GM18909 (cell line): ENCODE data around the gene KRT74.

Source experiments
- ATAC-seq: cut with Tn5 transposase; IDR thresholded peaks from one replicate; pipeline ENCODE4 v1.9.1; 2021; ENCODE audit warnings: mild to moderate bottlenecking; ENCODE audit not compliant: unreplicated experiment, poor library complexity

Gene KRT74

GRCh38 chr12:52542157-52542556 is 31.5 kb downstream of the KRT74 start:
- ATAC-seq: no peak

DNA sequence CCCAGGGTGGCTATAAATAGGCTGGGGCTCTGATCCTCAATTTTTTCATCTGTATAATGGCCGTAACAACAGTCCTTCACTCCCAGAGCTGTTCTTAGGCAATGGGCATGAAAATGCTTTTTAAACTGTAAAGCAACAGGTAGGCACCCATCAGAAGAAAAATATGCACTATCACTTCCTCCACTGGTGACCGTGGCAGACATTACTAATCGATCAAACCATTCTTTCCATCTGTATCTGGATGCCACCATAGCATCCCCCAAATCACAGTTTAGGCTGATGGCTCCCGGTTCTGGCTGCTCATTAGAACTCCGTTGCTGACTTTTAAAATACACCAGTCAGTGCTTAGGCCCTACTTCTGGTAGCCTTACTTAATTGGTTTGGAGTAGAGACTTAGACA is 31.9 kb downstream of the KRT74 start:
- no peak for ATAC-seq

DNA sequence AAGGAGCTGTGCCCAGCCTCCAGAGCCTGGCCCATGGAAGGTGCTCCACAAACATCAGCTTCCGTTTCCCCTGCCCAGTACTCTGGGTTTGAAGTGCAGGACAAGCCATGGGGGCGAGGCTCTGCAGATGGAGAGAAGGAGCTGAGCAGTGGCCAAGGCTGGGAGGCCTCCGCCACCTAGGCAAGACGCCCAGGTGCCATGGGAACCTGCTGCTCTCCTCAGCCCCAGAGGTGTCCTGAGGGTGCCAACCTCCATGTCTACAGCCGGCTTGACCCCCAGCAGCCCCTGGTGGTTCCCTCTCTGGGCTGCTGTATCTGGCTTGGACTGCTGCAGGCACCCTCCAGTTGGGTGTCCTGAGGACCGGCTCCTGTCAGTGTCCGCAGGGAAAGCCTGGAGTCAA is 33.1 kb downstream of the KRT74 start:
- no peak for ATAC-seq

DNA sequence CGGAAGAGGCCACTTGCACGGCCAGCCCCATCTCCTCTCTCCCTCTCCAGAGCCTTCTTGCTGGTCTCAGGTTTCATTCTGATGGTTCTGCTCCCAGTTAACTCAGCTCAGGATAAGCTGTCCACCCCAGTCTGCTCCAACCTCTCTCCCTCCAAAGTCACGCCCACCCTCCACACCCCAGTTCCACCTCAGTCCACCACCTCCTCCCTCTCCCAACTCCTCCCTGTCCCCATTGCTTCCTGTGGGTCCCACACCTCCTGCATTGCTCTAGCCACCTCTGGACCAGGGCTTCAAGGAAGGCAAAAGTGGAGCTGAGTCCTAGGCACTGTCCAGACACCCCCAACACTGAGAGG is 33.8 kb downstream of the KRT74 start:
- no peak for ATAC-seq

- no peak for ATAC-seq
Observed at GRCh38 chr12:52539083-52539820, 34.4 kb downstream of the KRT74 start.

- no peak for ATAC-seq
Observed at GRCh38 chr12:52537101-52537500, 36.5 kb downstream of the KRT74 start.

GRCh38 chr12:52535574-52535973 is 38.1 kb downstream of the KRT74 start:
- ATAC-seq: no peak

DNA sequence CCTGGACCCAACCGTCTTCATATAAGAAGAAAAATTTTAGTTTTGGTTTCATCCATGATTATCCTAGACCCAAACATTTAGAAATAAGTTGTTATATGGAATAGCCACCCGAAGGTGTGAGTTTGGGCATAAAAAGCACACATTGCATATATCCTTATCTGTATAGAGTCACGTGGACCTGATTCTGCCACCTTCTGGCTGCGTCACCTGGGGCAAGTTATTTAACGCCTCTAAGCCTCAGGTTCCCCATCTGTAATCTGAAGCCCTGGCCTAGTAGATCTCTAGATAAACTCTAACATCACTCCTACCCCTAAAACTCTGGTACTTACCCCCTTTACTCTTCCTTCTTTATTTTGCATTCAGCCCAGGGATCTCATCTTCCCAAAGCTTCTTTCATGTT is 39.2 kb downstream of the KRT74 start:
- no peak for ATAC-seq

DNA sequence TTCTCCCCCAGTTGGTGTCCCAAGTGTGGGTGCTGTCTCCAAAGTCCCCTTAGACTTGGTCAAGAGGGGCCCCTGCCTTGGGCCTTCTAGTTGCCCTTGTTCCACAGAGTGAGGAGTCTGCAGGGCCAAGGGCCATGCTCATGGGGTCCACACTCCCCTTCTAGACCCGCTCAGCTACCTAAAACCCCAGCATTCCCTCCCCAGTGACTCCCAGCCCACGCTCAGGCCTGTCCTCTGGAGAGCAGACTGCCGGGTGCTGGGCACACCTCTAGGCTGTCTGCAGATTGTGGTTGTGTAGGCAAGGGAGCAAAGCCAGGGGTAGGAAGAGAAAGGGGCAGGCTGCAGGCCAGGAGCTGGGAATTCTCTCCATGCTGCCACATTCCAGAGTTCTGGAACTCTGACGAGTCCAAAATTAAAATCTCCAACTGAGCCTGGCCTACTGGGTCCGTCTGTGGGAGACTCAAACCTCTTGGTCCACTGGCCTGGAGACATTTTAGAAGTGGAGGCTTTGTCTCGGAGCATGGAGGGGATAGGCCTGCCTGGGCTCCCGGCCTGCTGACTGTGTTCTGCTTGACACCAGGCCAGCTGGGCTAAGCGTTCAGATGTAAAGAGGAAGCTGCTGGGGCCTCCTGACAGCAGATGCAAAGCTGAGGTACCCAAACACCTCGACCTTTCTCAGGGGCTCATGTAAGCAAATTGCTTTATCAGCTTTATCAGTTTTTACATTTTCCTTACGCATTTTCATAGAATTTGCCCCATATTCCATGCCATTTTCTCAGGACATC is 39.8 kb downstream of the KRT74 start:
- ATAC-seq: no peak

DNA sequence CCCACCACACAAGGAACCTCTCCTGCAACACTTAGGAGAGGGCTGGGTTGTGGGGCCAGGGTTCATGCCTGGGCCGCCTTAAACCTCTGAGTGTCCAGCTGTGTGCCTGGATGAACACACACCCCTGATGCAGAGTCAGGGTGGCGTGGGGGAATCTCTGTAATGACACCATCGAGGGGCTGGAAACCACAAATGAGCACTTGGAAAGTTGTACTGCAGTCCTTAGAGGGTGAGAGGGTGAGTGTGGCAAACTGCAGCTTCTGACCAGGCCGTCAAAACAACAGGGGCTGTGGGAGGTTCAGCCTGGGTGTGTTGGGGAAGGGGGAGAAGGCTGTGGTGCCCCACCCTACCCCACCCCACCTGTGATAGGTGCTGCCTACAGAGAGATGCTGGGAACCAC is 41.0 kb downstream of the KRT74 start:
- no peak for ATAC-seq

- no peak for ATAC-seq
Observed at GRCh38 chr12:52531566-52532300, 41.9 kb downstream of the KRT74 start.

- no peak for ATAC-seq
Observed at GRCh38 chr12:52530905-52531304, 42.7 kb downstream of the KRT74 start.

- ATAC-seq: no peak
Observed at GRCh38 chr12:52530366-52530765, 43.3 kb downstream of the KRT74 start.

- no peak for ATAC-seq
Observed at GRCh38 chr12:52529846-52530245, 43.8 kb downstream of the KRT74 start.

DNA sequence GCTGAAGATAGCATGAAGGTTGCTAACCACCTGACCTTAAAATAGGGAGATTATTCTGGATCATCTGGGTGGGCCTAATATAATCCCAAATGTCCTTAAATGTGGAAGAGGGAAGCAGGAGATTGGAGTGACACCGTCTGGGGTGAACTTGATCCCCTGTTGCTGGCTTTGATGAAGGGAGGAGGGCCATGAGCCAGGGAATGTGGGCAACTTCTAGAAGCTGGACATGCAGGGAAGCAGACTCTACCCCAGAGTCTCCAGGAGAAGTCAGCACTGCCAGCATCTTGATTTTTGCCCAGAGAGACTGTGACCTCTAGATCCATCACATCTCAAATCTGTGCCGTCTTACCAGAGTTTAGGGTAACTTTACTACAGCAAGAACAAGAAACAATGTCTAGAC is 44.2 kb downstream of the KRT74 start:
- ATAC-seq: no peak

DNA sequence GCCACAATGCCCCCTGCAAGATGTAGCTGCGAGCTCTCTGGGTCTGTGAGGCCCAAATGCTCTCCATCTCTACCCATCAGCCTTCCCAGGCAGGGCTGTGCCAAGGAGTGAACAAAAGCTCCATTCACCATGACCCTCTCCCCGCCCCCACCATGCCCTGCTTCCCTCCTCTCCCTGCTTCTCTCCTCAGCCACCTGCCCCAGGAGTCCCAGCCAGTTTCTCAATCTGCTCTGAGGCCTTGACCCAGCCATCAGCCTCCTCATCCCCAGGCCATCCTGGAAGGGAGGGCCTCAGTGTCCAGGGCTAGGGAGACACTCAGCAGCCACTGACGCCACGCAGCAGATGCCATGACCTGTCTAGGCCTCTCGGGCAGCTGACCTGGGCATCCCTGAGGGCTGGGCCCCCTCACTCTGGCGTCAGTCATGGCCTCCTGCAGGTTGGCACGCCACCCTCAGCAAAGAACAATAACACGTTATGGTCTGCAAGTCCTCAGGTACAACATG is 45.0 kb downstream of the KRT74 start:
- ATAC-seq: no peak

GRCh38 chr12:52527121-52527800 is 46.4 kb downstream of the KRT74 start:
- no peak for ATAC-seq

DNA sequence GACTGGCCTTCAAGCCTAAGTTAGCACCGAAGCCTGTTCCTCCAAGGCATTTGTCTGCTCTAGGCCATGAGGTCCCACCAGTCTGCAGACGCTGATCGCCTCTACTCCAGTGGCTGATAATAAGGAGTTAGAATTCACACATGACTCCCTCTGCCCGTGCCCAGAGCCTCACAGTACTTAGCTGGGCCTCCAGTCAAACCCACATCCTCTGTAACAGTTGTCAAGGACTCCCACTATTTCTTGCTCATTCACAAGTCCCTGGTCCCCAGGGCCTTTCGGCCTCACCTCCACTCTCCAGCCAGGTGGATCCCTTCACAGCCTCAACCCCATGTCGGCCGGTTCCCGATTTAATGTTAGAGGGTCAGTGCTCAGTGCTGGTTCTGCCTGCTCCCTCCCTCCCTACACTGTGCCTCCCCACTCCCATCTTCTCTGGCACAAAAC is 47.1 kb downstream of the KRT74 start:
- ATAC-seq: no peak

DNA sequence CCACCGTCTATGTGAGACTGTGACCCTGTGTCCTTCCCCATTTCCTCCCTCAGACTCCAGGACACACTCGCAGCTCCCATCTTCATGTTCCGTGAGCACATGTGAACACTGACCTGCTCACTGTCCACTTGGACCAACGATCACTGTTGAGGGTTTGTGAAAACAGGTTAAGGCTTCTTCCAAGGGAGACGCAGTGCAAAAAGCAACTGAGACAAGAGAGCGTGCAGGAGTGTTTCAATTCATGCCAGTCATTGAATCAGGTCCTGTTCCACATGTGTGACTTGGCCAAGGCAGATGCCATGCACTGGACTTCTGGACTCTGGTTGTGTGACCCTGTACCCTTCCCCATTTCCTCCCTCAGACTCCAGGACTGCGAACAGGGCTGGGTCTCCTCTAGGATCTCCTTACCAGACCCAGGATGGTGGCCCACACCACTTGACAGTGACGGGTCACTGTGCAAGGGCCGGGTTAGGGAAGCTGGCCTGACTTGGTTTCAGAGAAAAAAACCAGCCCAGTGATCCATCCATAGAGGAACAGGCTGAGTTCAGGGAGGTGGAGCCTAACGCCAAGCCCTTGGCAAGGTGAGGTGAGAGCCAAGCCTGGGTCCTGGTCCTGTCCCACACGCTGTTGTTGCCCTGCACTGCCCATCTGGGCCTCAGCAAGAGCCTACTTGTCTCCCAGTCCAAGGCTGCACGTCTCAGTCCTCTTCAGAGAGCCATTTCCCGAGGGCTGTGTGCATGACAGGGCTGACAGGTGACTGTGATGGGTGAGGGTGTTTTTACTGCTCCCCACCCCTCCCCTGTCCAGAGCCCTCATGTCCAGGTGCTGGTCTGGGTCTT is 47.8 kb downstream of the KRT74 start:
- no peak for ATAC-seq
